ENCODE measurements around the gene CERCAM.

CERCAM gene

DNA sequence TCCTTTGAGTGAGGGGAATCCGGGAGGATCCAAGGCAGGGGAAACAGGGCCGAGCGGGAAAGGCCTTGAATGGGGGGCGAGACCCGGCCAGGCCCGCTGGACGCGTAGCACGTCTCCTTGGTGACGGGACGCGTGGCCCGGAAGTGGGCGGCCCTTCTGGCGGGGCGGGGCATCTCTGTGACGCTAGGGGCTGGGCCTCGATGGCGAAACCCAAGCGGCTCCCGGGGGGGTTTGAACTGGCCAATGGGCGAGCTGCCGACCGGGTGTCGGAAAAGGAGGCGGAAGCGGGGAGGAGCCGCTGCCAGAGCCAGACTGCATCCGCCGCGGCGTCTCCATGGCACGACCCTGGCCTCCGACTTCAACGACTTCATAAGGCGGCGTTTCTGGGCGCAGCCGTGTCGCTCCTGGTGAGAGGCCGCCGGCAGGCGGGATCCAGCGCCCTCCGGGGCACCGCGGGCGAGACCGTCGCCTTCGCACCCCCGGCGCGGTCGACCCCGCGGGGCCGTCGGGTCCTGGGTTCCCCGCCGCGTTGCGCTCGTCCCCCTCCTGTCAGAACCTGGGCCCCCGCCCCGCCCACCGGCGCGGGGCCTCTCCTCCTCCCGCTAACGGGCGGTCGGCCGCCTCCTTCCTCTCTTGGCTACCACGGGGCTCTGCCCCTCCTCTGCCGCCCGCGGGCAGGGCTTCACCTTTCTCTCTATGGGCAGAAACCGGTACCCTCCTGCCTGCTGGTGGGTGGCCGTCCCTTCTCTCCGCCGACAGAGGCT, 35.4 kb downstream of the CERCAM start, which contains the start of gene ODF2 (continued):
- TF ChIP-seq, protein P1, sequence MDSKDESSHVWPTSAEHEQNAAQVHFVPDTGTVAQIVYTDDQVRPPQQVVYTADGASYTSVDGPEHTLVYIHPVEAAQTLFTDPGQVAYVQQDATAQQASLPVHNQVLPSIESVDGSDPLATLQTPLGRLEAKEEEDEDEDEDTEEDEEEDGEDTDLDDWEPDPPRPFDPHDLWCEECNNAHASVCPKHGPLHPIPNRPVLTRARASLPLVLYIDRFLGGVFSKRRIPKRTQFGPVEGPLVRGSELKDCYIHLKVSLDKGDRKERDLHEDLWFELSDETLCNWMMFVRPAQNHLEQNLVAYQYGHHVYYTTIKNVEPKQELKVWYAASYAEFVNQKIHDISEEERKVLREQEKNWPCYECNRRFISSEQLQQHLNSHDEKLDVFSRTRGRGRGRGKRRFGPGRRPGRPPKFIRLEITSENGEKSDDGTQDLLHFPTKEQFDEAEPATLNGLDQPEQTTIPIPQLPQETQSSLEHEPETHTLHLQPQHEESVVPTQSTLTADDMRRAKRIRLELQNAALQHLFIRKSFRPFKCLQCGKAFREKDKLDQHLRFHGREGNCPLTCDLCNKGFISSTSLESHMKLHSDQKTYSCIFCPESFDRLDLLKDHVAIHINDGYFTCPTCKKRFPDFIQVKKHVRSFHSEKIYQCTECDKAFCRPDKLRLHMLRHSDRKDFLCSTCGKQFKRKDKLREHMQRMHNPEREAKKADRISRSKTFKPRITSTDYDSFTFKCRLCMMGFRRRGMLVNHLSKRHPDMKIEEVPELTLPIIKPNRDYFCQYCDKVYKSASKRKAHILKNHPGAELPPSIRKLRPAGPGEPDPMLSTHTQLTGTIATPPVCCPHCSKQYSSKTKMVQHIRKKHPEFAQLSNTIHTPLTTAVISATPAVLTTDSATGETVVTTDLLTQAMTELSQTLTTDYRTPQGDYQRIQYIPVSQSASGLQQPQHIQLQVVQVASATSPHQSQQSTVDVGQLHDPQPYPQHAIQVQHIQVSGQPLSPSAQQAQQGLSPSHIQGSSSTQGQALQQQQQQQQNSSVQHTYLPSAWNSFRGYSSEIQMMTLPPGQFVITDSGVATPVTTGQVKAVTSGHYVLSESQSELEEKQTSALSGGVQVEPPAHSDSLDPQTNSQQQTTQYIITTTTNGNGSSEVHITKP (tag by site-specific recombination; IDR thresholded peaks at IDR 0.05): peak; percentile 92
- TF ChIP-seq IKZF3 (tag by site-specific recombination; IDR thresholded peaks at IDR 0.05): no peak

DNA sequence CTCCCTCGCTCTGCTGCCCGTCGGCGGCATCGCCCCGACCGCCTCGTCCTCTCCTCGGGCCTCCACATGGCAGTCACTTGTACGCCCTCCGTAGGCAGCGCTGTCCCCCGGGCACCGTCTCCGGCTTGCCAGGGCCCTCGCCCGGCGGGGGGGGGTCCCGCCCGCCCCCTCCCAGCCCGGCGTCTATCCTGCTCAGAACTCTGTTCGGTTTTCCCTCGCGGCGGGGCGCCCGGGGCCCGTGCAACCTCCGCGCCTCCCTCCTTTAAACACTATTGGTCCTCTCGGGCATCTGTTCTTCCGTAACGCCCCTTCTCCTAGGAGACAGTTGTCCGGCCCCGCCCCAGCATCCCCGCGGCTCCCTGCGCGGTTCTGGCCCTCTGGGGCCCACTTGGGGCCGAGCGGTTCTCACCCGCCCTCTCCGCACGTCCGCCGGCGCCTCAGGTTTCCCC, 36.0 kb downstream of the CERCAM start:
- H3K27ac ChIP-seq (ENCODE audit: extremely low read depth, low read depth, low read length): peak overlapping the region; percentile 62
- ChIA-PET CTCF (no interaction called here), POLR2A (interaction anchor here (0.7 kb wide), 1 partner anchor 268 kb away, joined by 6 read pairs; no protein-coding TSS in a partner anchor)
- peak; percentile 45; the same call in 1 of the 2 replicates for TF ChIP-seq ZNF76 (tag by site-specific recombination; IDR thresholded peaks at IDR 0.05; ENCODE audit: borderline replicate concordance, low read depth)
- TF ChIP-seq ZIC2 (tag by site-specific recombination; IDR thresholded peaks at IDR 0.05): peak; percentile 47
- TF ChIP-seq, protein P2, sequence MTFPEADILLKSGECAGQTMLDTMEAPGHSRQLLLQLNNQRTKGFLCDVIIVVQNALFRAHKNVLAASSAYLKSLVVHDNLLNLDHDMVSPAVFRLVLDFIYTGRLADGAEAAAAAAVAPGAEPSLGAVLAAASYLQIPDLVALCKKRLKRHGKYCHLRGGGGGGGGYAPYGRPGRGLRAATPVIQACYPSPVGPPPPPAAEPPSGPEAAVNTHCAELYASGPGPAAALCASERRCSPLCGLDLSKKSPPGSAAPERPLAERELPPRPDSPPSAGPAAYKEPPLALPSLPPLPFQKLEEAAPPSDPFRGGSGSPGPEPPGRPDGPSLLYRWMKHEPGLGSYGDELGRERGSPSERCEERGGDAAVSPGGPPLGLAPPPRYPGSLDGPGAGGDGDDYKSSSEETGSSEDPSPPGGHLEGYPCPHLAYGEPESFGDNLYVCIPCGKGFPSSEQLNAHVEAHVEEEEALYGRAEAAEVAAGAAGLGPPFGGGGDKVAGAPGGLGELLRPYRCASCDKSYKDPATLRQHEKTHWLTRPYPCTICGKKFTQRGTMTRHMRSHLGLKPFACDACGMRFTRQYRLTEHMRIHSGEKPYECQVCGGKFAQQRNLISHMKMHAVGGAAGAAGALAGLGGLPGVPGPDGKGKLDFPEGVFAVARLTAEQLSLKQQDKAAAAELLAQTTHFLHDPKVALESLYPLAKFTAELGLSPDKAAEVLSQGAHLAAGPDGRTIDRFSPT (tag by site-specific recombination; IDR thresholded peaks at IDR 0.05): 0 out of 2 replicates have a peak, but pooled peaks have one; percentile 8
- TF ChIP-seq GLIS2 (tag by site-specific recombination; IDR thresholded peaks at IDR 0.05): peak; percentile 85
- TF ChIP-seq KLF7 (tag by site-specific recombination; IDR thresholded peaks at IDR 0.05; ENCODE audit: borderline replicate concordance): peak; percentile 4; the same call in 1 of the 2 replicates
- peak; percentile 21; the same call in 1 of the 2 replicates for TF ChIP-seq SP3 (tag by site-specific recombination; IDR thresholded peaks at IDR 0.05)
- TF ChIP-seq ZEB2 (tag by site-specific recombination; IDR thresholded peaks at IDR 0.05): peak; percentile 38; the same call in 1 of the 2 replicates
- TF ChIP-seq ZNF132 (tag by site-specific recombination; IDR thresholded peaks at IDR 0.05; ENCODE audit: borderline replicate concordance): no peak
- peak; percentile 72; the same call in 1 of the 2 replicates for TF ChIP-seq ZBTB20 (tag by site-specific recombination; IDR thresholded peaks at IDR 0.05)
- peak; percentile 76 for TF ChIP-seq SP2 (tag by site-specific recombination; IDR thresholded peaks at IDR 0.05)
- TF ChIP-seq ZNF366 (tag by site-specific recombination; conservative IDR thresholded peaks at IDR 0.05): peak; percentile 59
- peak; percentile 40; the same call in 1 of the 2 replicates for TF ChIP-seq ZNF600 (tag by site-specific recombination; IDR thresholded peaks at IDR 0.05)
- TF ChIP-seq, protein P3, sequence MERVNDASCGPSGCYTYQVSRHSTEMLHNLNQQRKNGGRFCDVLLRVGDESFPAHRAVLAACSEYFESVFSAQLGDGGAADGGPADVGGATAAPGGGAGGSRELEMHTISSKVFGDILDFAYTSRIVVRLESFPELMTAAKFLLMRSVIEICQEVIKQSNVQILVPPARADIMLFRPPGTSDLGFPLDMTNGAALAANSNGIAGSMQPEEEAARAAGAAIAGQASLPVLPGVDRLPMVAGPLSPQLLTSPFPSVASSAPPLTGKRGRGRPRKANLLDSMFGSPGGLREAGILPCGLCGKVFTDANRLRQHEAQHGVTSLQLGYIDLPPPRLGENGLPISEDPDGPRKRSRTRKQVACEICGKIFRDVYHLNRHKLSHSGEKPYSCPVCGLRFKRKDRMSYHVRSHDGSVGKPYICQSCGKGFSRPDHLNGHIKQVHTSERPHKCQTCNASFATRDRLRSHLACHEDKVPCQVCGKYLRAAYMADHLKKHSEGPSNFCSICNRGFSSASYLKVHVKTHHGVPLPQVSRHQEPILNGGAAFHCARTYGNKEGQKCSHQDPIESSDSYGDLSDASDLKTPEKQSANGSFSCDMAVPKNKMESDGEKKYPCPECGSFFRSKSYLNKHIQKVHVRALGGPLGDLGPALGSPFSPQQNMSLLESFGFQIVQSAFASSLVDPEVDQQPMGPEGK (tag by site-specific recombination; IDR thresholded peaks at IDR 0.05): peak; percentile 60
- TF ChIP-seq ZBTB48 (tag by site-specific recombination; IDR thresholded peaks at IDR 0.05): no peak
- TF ChIP-seq, protein P4, sequence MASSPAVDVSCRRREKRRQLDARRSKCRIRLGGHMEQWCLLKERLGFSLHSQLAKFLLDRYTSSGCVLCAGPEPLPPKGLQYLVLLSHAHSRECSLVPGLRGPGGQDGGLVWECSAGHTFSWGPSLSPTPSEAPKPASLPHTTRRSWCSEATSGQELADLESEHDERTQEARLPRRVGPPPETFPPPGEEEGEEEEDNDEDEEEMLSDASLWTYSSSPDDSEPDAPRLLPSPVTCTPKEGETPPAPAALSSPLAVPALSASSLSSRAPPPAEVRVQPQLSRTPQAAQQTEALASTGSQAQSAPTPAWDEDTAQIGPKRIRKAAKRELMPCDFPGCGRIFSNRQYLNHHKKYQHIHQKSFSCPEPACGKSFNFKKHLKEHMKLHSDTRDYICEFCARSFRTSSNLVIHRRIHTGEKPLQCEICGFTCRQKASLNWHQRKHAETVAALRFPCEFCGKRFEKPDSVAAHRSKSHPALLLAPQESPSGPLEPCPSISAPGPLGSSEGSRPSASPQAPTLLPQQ (tag by site-specific recombination; IDR thresholded peaks at IDR 0.05): peak; percentile 99
- TF ChIP-seq ZFP69B (tag by site-specific recombination; IDR thresholded peaks at IDR 0.05): peak; percentile 99
- peak; percentile 11; the same call in 1 of the 2 replicates for TF ChIP-seq SP7 (tag by site-specific recombination; IDR thresholded peaks at IDR 0.05)
- peak; percentile 85 for TF ChIP-seq ZNF335 (tag by site-specific recombination; conservative IDR thresholded peaks at IDR 0.05)
- TF ChIP-seq ZNF785 (tag by site-specific recombination; IDR thresholded peaks at IDR 0.05): no peak
- no peak for TF ChIP-seq ZNF266 (tag by site-specific recombination; IDR thresholded peaks at IDR 0.05; ENCODE audit: low read depth)
- peak; percentile 81 for TF ChIP-seq ZXDB (tag by site-specific recombination; IDR thresholded peaks at IDR 0.05)
- no peak for TF ChIP-seq ZNF510 (tag by site-specific recombination; IDR thresholded peaks at IDR 0.05; ENCODE audit: insufficient replicate concordance)
- peak; percentile 18; the same call in 1 of the 2 replicates for TF ChIP-seq ZNF341 (tag by site-specific recombination; IDR thresholded peaks at IDR 0.05; ENCODE audit: low read depth)
- TF ChIP-seq ZNF311 (tag by site-specific recombination; IDR thresholded peaks at IDR 0.05; ENCODE audit: borderline replicate concordance): no peak

More for the DNA sequence above, 36.0 kb downstream of the CERCAM start:
- Histone ChIP-seq H3K4me1 (ENCODE audit: control insufficient read depth, insufficient read depth, low read length) (peaks cover 2% of the 10 kb centered on the region; the same call in 1 of the 2 replicates), H3K36me3 (ENCODE audit: control insufficient read depth in 2 of 2, insufficient read depth in 1 of 2, low read length in 2 of 2) (peaks cover 3 to 26% of the 10 kb centered on the region in 2 experiments; a peak in 2 of 3 replicates), H3K4me3 (ENCODE audit: low read depth, low read length) (peak overlapping the region; percentile 49), H3K9me3 (ENCODE audit: control insufficient read depth, insufficient read depth, low read depth, low read length) (no peaks in the 10 kb centered on the region)

Measured in HEK293 (cell line).